ENCODE data around the gene UBE2Q2. TPM values are rescaled to one million over a fixed set of nuclear protein-coding genes. Genes with fewer than 3 reads are reported as not detected.

UBE2Q2 gene
- polyA plus RNA-seq, 6 donors from 2014 or later, result 10.9 to 18.1 (median 13.4) TPM

GRCh38 chr15:75814794-75815193, 28.5 kb upstream of the UBE2Q2 start:
- H3K27me3 Mint-ChIP-seq, result peaks cover 4 to 25% (median 7%) of the 10 kb centered on the region in 3 donors
- no peak overlapping the region for H3K4me3 Mint-ChIP-seq
- DNase-seq (no peak), ATAC-seq (ENCODE audit: low read depth in 2 of 2) (no peak)
- H3K27ac Mint-ChIP-seq, result no peak overlapping the region
- no peaks in the 10 kb centered on the region for H3K36me3 Mint-ChIP-seq
- no peaks in the 10 kb centered on the region for H3K9me3 Mint-ChIP-seq
- H3K4me1 Mint-ChIP-seq, result peaks cover 0 to 4% (median 0%) of the 10 kb centered on the region in 3 donors

- Mint-ChIP-seq H3K4me3 (no peak overlapping the region), H3K4me1 (peaks cover 0 to 4% (median 0%) of the 10 kb centered on the region in 3 donors), H3K36me3 (no peaks in the 10 kb centered on the region), H3K9me3 (no peaks in the 10 kb centered on the region), H3K27me3 (peaks cover 0 to 19% (median 0%) of the 10 kb centered on the region in 3 donors), H3K27ac (no peak overlapping the region)
- ATAC-seq (ENCODE audit: low read depth in 2 of 2) (no peak), DNase-seq (no peak)
Measured at GRCh38 chr15:75815811-75816719, 27.2 kb upstream of the UBE2Q2 start.

- Mint-ChIP-seq H3K9me3 (no peaks in the 10 kb centered on the region), H3K36me3 (no peaks in the 10 kb centered on the region), H3K27ac (no peak overlapping the region), H3K4me1 (peaks cover 0 to 4% (median 0%) of the 10 kb centered on the region in 3 donors), H3K27me3 (peaks cover 0 to 10% (median 0%) of the 10 kb centered on the region in 3 donors), H3K4me3 (no peak overlapping the region)
- DNase-seq (no peak), ATAC-seq (ENCODE audit: low read depth in 2 of 2) (no peak)
Measured at GRCh38 chr15:75817138-75817935, 25.9 kb upstream of the UBE2Q2 start.

GRCh38 chr15:75820206-75820605, 23.0 kb upstream of the UBE2Q2 start:
- DNase-seq (no peak), ATAC-seq (ENCODE audit: low read depth in 2 of 2) (no peak)
- H3K27ac Mint-ChIP-seq, result no peak overlapping the region
- no peak overlapping the region for H3K4me3 Mint-ChIP-seq
- peaks cover 4 to 10% (median 9%) of the 10 kb centered on the region in 3 donors for H3K27me3 Mint-ChIP-seq
- peaks cover 0 to 4% (median 0%) of the 10 kb centered on the region in 3 donors for H3K4me1 Mint-ChIP-seq
- H3K36me3 Mint-ChIP-seq, result no peaks in the 10 kb centered on the region
- no peaks in the 10 kb centered on the region for H3K9me3 Mint-ChIP-seq

GRCh38 chr15:75821786-75822345, 21.4 kb upstream of the UBE2Q2 start:
- Mint-ChIP-seq H3K9me3 (no peaks in the 10 kb centered on the region), H3K4me1 (peaks cover 0 to 4% (median 0%) of the 10 kb centered on the region in 3 donors), H3K4me3 (no peak overlapping the region), H3K27ac (peak overlapping the region in 2 of 6 donors; percentile 3 to 45), H3K27me3 (peaks cover 5 to 15% (median 9%) of the 10 kb centered on the region in 3 donors), H3K36me3 (no peaks in the 10 kb centered on the region)
- no peak for ATAC-seq (ENCODE audit: low read depth in 2 of 2)
- DNase-seq, result no peak

- Mint-ChIP-seq H3K4me3 (no peak overlapping the region), H3K36me3 (no peaks in the 10 kb centered on the region), H3K9me3 (no peaks in the 10 kb centered on the region), H3K27ac (peak overlapping the region in 1 of 6 donors; percentile 22), H3K27me3 (peaks cover 9 to 18% (median 11%) of the 10 kb centered on the region in 3 donors), H3K4me1 (no peaks in the 10 kb centered on the region)
- DNase-seq (no peak), ATAC-seq (ENCODE audit: low read depth in 2 of 2) (no peak)
Measured at GRCh38 chr15:75822685-75823278, 20.5 kb upstream of the UBE2Q2 start.

GRCh38 chr15:75823860-75824613, 19.2 kb upstream of the UBE2Q2 start:
- Mint-ChIP-seq H3K27ac (no peak overlapping the region), H3K27me3 (peaks cover 7 to 22% (median 9%) of the 10 kb centered on the region in 3 donors), H3K4me1 (no peaks in the 10 kb centered on the region), H3K36me3 (no peaks in the 10 kb centered on the region), H3K4me3 (no peak overlapping the region), H3K9me3 (no peaks in the 10 kb centered on the region)
- no peak for DNase-seq
- ATAC-seq (ENCODE audit: low read depth in 2 of 2), result no peak

- H3K27me3 Mint-ChIP-seq, result peaks cover 9 to 25% (median 12%) of the 10 kb centered on the region in 3 donors
- no peaks in the 10 kb centered on the region for H3K4me1 Mint-ChIP-seq
- H3K9me3 Mint-ChIP-seq, result no peaks in the 10 kb centered on the region
- H3K4me3 Mint-ChIP-seq, result no peak overlapping the region
- ATAC-seq (ENCODE audit: low read depth in 2 of 2), result no peak
- no peaks in the 10 kb centered on the region for H3K36me3 Mint-ChIP-seq
- no peak for DNase-seq
- no peak overlapping the region for H3K27ac Mint-ChIP-seq
Measured at GRCh38 chr15:75827691-75828090, 15.6 kb upstream of the UBE2Q2 start.

GRCh38 chr15:75828429-75828828, 14.8 kb upstream of the UBE2Q2 start:
- ATAC-seq (ENCODE audit: low read depth in 2 of 2), result no peak
- no peaks in the 10 kb centered on the region for H3K4me1 Mint-ChIP-seq

GRCh38 chr15:75830910-75831805, 12.1 kb upstream of the UBE2Q2 start:
- no peaks in the 10 kb centered on the region for H3K36me3 Mint-ChIP-seq
- H3K27me3 Mint-ChIP-seq, result peaks cover 5 to 17% (median 12%) of the 10 kb centered on the region in 3 donors
- H3K4me3 Mint-ChIP-seq, result no peak overlapping the region
- H3K27ac Mint-ChIP-seq, result peak overlapping the region in 1 of 6 donors; percentile 26
- no peaks in the 10 kb centered on the region for H3K9me3 Mint-ChIP-seq
- ATAC-seq (ENCODE audit: low read depth in 2 of 2) (no peak), DNase-seq (no peak)
- no peaks in the 10 kb centered on the region for H3K4me1 Mint-ChIP-seq

More at GRCh38 chr15:75828429-75828828, 14.8 kb upstream of the UBE2Q2 start:
- Mint-ChIP-seq H3K9me3 (no peaks in the 10 kb centered on the region), H3K36me3 (no peaks in the 10 kb centered on the region), H3K4me3 (no peak overlapping the region), H3K27ac (no peak overlapping the region), H3K27me3 (peaks cover 9 to 25% (median 12%) of the 10 kb centered on the region in 3 donors)
- no peak for DNase-seq

- H3K27ac Mint-ChIP-seq, result no peak overlapping the region
- H3K4me3 Mint-ChIP-seq, result no peak overlapping the region
- H3K36me3 Mint-ChIP-seq, result no peaks in the 10 kb centered on the region
- H3K4me1 Mint-ChIP-seq, result no peaks in the 10 kb centered on the region
- no peaks in the 10 kb centered on the region for H3K9me3 Mint-ChIP-seq
- ATAC-seq (ENCODE audit: low read depth in 2 of 2) (no peak), DNase-seq (no peak)
- H3K27me3 Mint-ChIP-seq, result peaks cover 1 to 12% (median 12%) of the 10 kb centered on the region in 3 donors
Measured at GRCh38 chr15:75831806-75832102, 11.5 kb upstream of the UBE2Q2 start.

- no peak overlapping the region for H3K4me3 Mint-ChIP-seq
- H3K27me3 Mint-ChIP-seq, result peaks cover 0 to 12% (median 8%) of the 10 kb centered on the region in 3 donors
- no peak overlapping the region for H3K27ac Mint-ChIP-seq
- H3K36me3 Mint-ChIP-seq, result no peaks in the 10 kb centered on the region
- ATAC-seq (ENCODE audit: low read depth in 2 of 2), result no peak
- no peaks in the 10 kb centered on the region for H3K9me3 Mint-ChIP-seq
- H3K4me1 Mint-ChIP-seq, result no peaks in the 10 kb centered on the region
- no peak for DNase-seq
Measured at GRCh38 chr15:75832114-75832513, 11.1 kb upstream of the UBE2Q2 start.

All from naive B cell (primary cell).